Gastrocnemius medialis (tissue), 4 donors: ENCODE results near the gene MORF4L2. TPM values are rescaled to one million over a fixed set of nuclear protein-coding genes. Genes with fewer than 3 reads are reported as not detected.

Source experiments
- ATAC-seq, 2 donors: fragments of 150-250 bp; one replicate each; pipeline ENCODE4 v1.9.1; 2016
- DNase-seq, 2 donors: peaks; one replicate each; pipeline ENCODE4 v3.0.0-alpha.2; 2019
- H3K27ac ChIP-seq, 4 donors: fragments of 200-600 bp; sonication (generic); 1 replicate in 1 of 4; 2 replicates in 3 of 4; pipeline ENCODE4 v1.5.1; 2016 to 2018; ENCODE audit warnings: mild to moderate bottlenecking in 2 of 4, moderate library complexity in 1 of 4
- H3K27me3 ChIP-seq, 3 donors: fragments of 200-600 bp; sonication (generic) in 2 of 3; 1 replicate in 1 of 3; 2 replicates in 2 of 3; pipeline versions ENCODE4 v1.5.1 to v1.6.0; 2016 to 2019; ENCODE audit warnings: mild to moderate bottlenecking in 1 of 3, moderate library complexity in 1 of 3
- H3K36me3 ChIP-seq, 2 donors: fragments of 200-600 bp; sonication (generic) in 1 of 2; one replicate each; pipeline ENCODE4 v1.5.1; 2017 to 2018
- H3K4me1 ChIP-seq, 2 donors: fragments of 200-600 bp; sonication (generic) in 1 of 2; one replicate each; pipeline ENCODE4 v1.5.1; 2016 to 2017; ENCODE audit warnings: mild to moderate bottlenecking in 2 of 2
- H3K4me3 ChIP-seq, 4 donors: fragments of 200-600 bp; sonication (generic) in 3 of 4; 1 replicate in 1 of 4; 2 replicates in 3 of 4; pipeline ENCODE4 v1.5.1; 2016 to 2019; ENCODE audit warnings: mild to moderate bottlenecking in 2 of 4
- H3K9me3 ChIP-seq, 3 donors: fragments of 200-600 bp; sonication (generic) in 2 of 3; 1 replicate in 1 of 3; 2 replicates in 2 of 3; pipeline ENCODE4 v1.5.1; 2016 to 2019
- CTCF ChIP-seq, 5 experiments: fragments of 450-650 bp in 3 of 5; fragments of 200-600 bp in 2 of 5; sonication (generic) in 2 of 5; IDR thresholded peaks in 4 of 5; conservative IDR thresholded peaks in 1 of 5; 1 replicate in 4 of 5; 2 replicates in 1 of 5; pipeline ENCODE4 v1.5.1; 2016 to 2019; ENCODE audit warnings: antibody characterized with exemption in 5 of 5, mild to moderate bottlenecking in 3 of 5, moderate library complexity in 3 of 5
- POLR2A ChIP-seq, 2 donors: fragments of 450-650 bp; IDR thresholded peaks; one replicate each; pipeline ENCODE4 v1.6.1; 2017; ENCODE audit warnings: antibody characterized with exemption in 2 of 2, mild to moderate bottlenecking in 2 of 2, moderate library complexity in 2 of 2
- in situ Hi-C, 4 donors: fragments of 200-750 bp; cut with MboI; loops; one replicate each; pipeline versions ENCODE4 v1.15.0 to v1.8.0; 2017; ENCODE audit warnings: low sequenced_read_pairs in 4 of 4
- intact Hi-C: fragments of 100-400 bp; cut with DNase I; formaldehyde crosslinking; loops from one replicate; pipeline ENCODE4 v1.15.1; 2023; ENCODE audit warnings: low total_unique reads
- total RNA-seq, 4 donors: library from RNA; depleted of rRNA; stranded (reverse); fragments of >200 nt; gene quantifications; one replicate each; pipeline versions ENCODE4 v1.1.0 to v1.2.3, GENCODE V29; 2016

MORF4L2 gene
- total RNA-seq, 4 donors from 2014 or later, result 190 to 317 (median 213) TPM

GRCh38 chrX:103631145-103631544, 55.4 kb downstream of the MORF4L2 start:
- DNase-seq, result no peak
- TF ChIP-seq POLR2A (IDR thresholded peaks at IDR 0.05) (no peak), CTCF (IDR thresholded peaks at IDR 0.05 in 4 of 5, conservative IDR thresholded peaks at IDR 0.05 in 1 of 5) (no peak)
- Histone ChIP-seq H3K9me3 (no peaks in the 10 kb centered on the region), H3K36me3 (no peaks in the 10 kb centered on the region), H3K27ac (no peak overlapping the region), H3K4me3 (no peak overlapping the region), H3K27me3 (no peaks in the 10 kb centered on the region), H3K4me1 (peaks cover 5 to 10% of the 10 kb centered on the region in 2 donors)
- in situ Hi-C loops, result no loop called here
- ATAC-seq, result no peak
- intact Hi-C loops, result loop anchor here (1.0 kb wide), 1 partner anchor 98 kb away; no protein-coding TSS in a partner anchor

- DNase-seq, result no peak
- no peaks in the 10 kb centered on the region for H3K9me3 ChIP-seq
- peak overlapping the region; percentile 60 to 74 (median 71) for H3K4me3 ChIP-seq
- in situ Hi-C loops, result no loop called here
- TF ChIP-seq CTCF (IDR thresholded peaks at IDR 0.05 in 4 of 5, conservative IDR thresholded peaks at IDR 0.05 in 1 of 5) (no peak), POLR2A (IDR thresholded peaks at IDR 0.05) (no peak)
- no peak for ATAC-seq
- intact Hi-C loops, result no loop called here
- peaks cover 5 to 10% of the 10 kb centered on the region in 2 donors for H3K4me1 ChIP-seq
- peak overlapping the region; percentile 79 to 95 (median 92) for H3K27ac ChIP-seq
- no peaks in the 10 kb centered on the region for H3K36me3 ChIP-seq
- H3K27me3 ChIP-seq, result no peaks in the 10 kb centered on the region
These were observed 56.4 kb downstream of the MORF4L2 start for GRCh38 chrX:103630171-103630511.

- TF ChIP-seq POLR2A (IDR thresholded peaks at IDR 0.05) (peak in 1 of 2 donors; percentile 23), CTCF (IDR thresholded peaks at IDR 0.05 in 4 of 5, conservative IDR thresholded peaks at IDR 0.05 in 1 of 5) (peak in 3 of 5 experiments; percentile 19 to 47 (median 27))
- peak; percentile 80 to 83 for ATAC-seq
- peak overlapping the region; percentile 79 to 95 (median 92) for H3K27ac ChIP-seq
- H3K36me3 ChIP-seq, result no peaks in the 10 kb centered on the region
- in situ Hi-C loops (no loop called here), intact Hi-C loops (loop anchor here (2.0 to 5.0 kb wide), 3 partner anchors 45 to 528 kb away; partner anchors contain the start of genes MORF4L2, SLC25A53 and TCEAL4)
- peaks cover 5 to 10% of the 10 kb centered on the region in 2 donors for H3K4me1 ChIP-seq
- peak; percentile 19 to 44 for DNase-seq
- H3K9me3 ChIP-seq, result no peaks in the 10 kb centered on the region
- peak overlapping the region; percentile 60 to 74 (median 71) for H3K4me3 ChIP-seq
- H3K27me3 ChIP-seq, result no peaks in the 10 kb centered on the region
These were observed 57.0 kb downstream of the MORF4L2 start for GRCh38 chrX:103629318-103630170.

GRCh38 chrX:103628386-103629317, 57.8 kb downstream of the MORF4L2 start, which contains the start of gene TCEAL1:
TCEAL1 (plus strand) TSS chrX:103628975; CDS start chrX:103629917, 942 bp downstream.
- TF ChIP-seq POLR2A (IDR thresholded peaks at IDR 0.05) (peak in 1 of 2 donors; percentile 38), CTCF (IDR thresholded peaks at IDR 0.05 in 4 of 5, conservative IDR thresholded peaks at IDR 0.05 in 1 of 5) (no peak)
- peak; percentile 38 to 62 for DNase-seq
- Histone ChIP-seq H3K9me3 (no peaks in the 10 kb centered on the region), H3K27me3 (no peaks in the 10 kb centered on the region), H3K27ac (peak within 1 kb of the TSS; percentile 79 to 95 (median 92)), H3K4me1 (peaks cover 5 to 10% of the 10 kb centered on the region in 2 donors), H3K4me3 (peak within 1 kb of the TSS; percentile 60 to 74 (median 71)), H3K36me3 (no peaks in the 10 kb centered on the region)
- peak; percentile 67 to 69 for ATAC-seq
- intact Hi-C loops, result loop anchor here (2.0 to 5.0 kb wide), 3 partner anchors 44 to 529 kb away; partner anchors contain the start of genes MORF4L2, SLC25A53 and TCEAL4
- in situ Hi-C loops, result no loop called here
